D341Med (cell line): ENCODE results near the gene RHO.

Source experiments
- DNase-seq: peaks from one replicate; pipeline ENCODE4 v3.0.0; 2012; ENCODE audit warnings: low spot score

RHO gene

GRCh38 chr3:129560269-129560787 is 31.9 kb downstream of the RHO start:
- no peak for DNase-seq

- DNase-seq, result no peak
Measured at GRCh38 chr3:129560911-129561594, 32.6 kb downstream of the RHO start.

- no peak for DNase-seq
Measured at GRCh38 chr3:129561619-129562248, 33.3 kb downstream of the RHO start.

- DNase-seq, result no peak
Measured at GRCh38 chr3:129562803-129563202, 34.4 kb downstream of the RHO start.

GRCh38 chr3:129563332-129563731 is 34.9 kb downstream of the RHO start:
- no peak for DNase-seq

- DNase-seq, result no peak
Measured at GRCh38 chr3:129563850-129564535, 35.6 kb downstream of the RHO start.

- no peak for DNase-seq
Measured at GRCh38 chr3:129564981-129565644, 36.7 kb downstream of the RHO start.

- no peak for DNase-seq
Measured at GRCh38 chr3:129565902-129566301, 37.5 kb downstream of the RHO start.

- DNase-seq, result no peak
Measured at GRCh38 chr3:129567176-129567705, 38.8 kb downstream of the RHO start.

- DNase-seq, result no peak
Measured at GRCh38 chr3:129567939-129568338, 39.5 kb downstream of the RHO start.

- no peak for DNase-seq
Measured at GRCh38 chr3:129569856-129570255, 41.4 kb downstream of the RHO start.

GRCh38 chr3:129571605-129572547 is 43.4 kb downstream of the RHO start:
- no peak for DNase-seq

- no peak for DNase-seq
Measured at GRCh38 chr3:129572603-129573002, 44.2 kb downstream of the RHO start.

GRCh38 chr3:129573493-129573892 is 45.1 kb downstream of the RHO start:
- no peak for DNase-seq

- no peak for DNase-seq
Measured at GRCh38 chr3:129574206-129574605, 45.8 kb downstream of the RHO start.

GRCh38 chr3:129575233-129575996 is 47.0 kb downstream of the RHO start:
- no peak for DNase-seq

- DNase-seq, result no peak
Measured at GRCh38 chr3:129575997-129576384, 47.6 kb downstream of the RHO start.

GRCh38 chr3:129576514-129577352 is 48.3 kb downstream of the RHO start:
- DNase-seq, result no peak

GRCh38 chr3:129577366-129577765 is 48.9 kb downstream of the RHO start:
- peak; percentile 65 for DNase-seq
